Nephron (organoid): ENCODE measurements around the gene DNAJC11.
"Not testable (repeated sequence)": the region's sequence is repeated elsewhere in the genome, so short reads cannot be mapped to it uniquely, and the experiment has no call there.

Source experiments
- H3K27ac Mint-ChIP-seq, 3 experiments: 2 replicates each; pipeline ENCODE4 v1.8.0; 2020; ENCODE audit warnings: mixed read lengths in 3 of 3, mild to moderate bottlenecking in 2 of 3, moderate library complexity in 1 of 3
- H3K27me3 Mint-ChIP-seq: 2 replicates; pipeline ENCODE4 v1.8.0; 2021; ENCODE audit warnings: low read depth, mild to moderate bottlenecking, moderate library complexity, mixed read lengths
- H3K36me3 Mint-ChIP-seq: 2 replicates; pipeline ENCODE4 v1.8.0; 2020; ENCODE audit warnings: low read depth, mixed read lengths
- H3K4me1 Mint-ChIP-seq: 2 replicates; pipeline ENCODE4 v1.8.0; 2020; ENCODE audit warnings: mixed read lengths
- H3K4me3 Mint-ChIP-seq, 3 experiments: 2 replicates each; pipeline ENCODE4 v1.8.0; 2020; ENCODE audit warnings: mild to moderate bottlenecking in 3 of 3, mixed read lengths in 3 of 3, moderate library complexity in 2 of 3
- H3K9me3 Mint-ChIP-seq: 2 replicates; pipeline ENCODE4 v1.8.0; 2020; ENCODE audit warnings: mixed read lengths
- TF ChIP-seq, protein P1 (sequence below), 3 experiments: fragments of 200-600 bp; sonication (generic); IDR thresholded peaks; one replicate each; pipeline ENCODE4 v1.5.0; 2021; ENCODE audit warnings: antibody characterized with exemption in 3 of 3; ENCODE audit not compliant: unreplicated experiment in 3 of 3

Gene DNAJC11

DNA sequence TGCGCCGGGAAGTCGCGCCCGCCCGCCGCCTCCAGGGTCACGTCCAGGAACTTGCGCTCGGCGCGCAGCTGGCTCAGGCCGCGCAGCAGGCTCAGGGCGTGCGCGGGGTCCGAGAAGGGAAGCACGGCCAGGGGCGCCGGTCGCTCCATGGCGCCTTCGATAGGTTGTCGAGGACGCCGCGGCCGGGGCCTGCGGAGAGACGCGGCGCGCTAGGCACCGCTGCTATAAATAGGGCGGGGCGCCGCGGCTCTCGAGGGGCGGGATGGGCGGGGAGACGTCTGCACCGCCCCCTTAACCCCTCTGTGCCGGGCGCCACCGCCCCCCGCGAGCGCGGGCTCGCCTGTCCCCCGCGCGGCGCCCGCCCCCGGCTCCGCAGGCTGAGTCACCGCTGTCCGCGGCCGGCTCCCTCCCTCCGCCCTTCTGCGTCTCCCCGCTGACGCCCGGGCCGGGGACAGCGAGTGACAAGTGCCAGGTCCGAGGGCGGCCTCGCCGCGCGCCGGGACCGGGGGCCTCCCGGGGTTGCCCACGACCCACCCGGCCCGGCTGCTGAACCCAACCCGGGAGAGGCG lies 98.9 kb downstream of the DNAJC11 start, which contains the start of gene KLHL21:
TSS of gene KLHL21 (minus strand) at position 201 of the 569 bp plus-strand sequence. CDS start at position 149, 52 bp downstream.
- Mint-ChIP-seq H3K4me3 (peak within 1 kb of the TSS; percentile 92 to 98 (median 98)), H3K4me1 (peaks cover 41% of the 10 kb centered on the region), H3K9me3 (no peaks in the 10 kb centered on the region), H3K27ac (peak within 1 kb of the TSS; percentile 99 to 100 (median 100)), H3K36me3 (peaks cover 3% of the 10 kb centered on the region), H3K27me3 (no peaks in the 10 kb centered on the region)
- TF ChIP-seq, protein P1, sequence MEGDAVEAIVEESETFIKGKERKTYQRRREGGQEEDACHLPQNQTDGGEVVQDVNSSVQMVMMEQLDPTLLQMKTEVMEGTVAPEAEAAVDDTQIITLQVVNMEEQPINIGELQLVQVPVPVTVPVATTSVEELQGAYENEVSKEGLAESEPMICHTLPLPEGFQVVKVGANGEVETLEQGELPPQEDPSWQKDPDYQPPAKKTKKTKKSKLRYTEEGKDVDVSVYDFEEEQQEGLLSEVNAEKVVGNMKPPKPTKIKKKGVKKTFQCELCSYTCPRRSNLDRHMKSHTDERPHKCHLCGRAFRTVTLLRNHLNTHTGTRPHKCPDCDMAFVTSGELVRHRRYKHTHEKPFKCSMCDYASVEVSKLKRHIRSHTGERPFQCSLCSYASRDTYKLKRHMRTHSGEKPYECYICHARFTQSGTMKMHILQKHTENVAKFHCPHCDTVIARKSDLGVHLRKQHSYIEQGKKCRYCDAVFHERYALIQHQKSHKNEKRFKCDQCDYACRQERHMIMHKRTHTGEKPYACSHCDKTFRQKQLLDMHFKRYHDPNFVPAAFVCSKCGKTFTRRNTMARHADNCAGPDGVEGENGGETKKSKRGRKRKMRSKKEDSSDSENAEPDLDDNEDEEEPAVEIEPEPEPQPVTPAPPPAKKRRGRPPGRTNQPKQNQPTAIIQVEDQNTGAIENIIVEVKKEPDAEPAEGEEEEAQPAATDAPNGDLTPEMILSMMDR (IDR thresholded peaks at IDR 0.05; ENCODE audit: unreplicated experiment in 3 of 3): no peak

DNA sequence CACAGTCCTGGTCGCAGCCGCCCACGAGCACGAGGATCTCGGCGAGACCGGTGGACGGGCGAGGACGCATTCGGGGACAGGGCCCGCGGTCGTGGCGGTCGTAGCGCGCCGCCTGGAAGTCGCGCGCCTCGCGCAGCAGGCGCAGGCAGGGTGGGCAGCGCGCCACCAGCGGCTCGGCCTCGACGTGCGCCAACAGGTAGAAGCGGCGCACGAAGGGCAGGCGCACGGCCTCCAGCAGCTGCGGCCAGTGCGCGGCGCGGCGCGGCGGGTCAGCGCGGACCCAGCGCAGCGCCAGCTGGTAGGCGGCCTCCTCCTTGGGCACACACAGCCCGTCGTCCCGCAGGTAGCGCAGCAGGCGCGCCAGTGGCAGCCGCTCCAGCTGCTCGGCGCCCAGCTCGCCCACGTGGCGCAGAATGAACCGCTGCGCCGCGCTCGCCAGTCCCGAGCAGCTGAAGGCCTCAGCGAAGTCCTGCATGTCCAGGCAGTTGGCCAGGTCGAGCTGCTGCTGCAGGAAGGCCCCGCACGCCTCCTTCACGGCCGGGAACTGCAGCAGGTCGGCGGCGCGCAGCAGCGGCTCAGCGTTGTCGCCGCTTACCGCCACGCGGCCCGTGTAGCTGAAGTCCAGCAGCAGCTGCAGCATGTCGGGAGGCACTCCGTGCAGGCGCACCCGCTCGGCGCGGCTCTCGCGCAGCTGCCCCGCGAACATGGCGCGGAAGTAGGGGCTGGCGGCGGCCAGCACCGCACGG lies 99.5 kb downstream of the DNAJC11 start:
- H3K9me3 Mint-ChIP-seq: no peaks in the 10 kb centered on the region
- peaks cover 42% of the 10 kb centered on the region for H3K4me1 Mint-ChIP-seq

DNA sequence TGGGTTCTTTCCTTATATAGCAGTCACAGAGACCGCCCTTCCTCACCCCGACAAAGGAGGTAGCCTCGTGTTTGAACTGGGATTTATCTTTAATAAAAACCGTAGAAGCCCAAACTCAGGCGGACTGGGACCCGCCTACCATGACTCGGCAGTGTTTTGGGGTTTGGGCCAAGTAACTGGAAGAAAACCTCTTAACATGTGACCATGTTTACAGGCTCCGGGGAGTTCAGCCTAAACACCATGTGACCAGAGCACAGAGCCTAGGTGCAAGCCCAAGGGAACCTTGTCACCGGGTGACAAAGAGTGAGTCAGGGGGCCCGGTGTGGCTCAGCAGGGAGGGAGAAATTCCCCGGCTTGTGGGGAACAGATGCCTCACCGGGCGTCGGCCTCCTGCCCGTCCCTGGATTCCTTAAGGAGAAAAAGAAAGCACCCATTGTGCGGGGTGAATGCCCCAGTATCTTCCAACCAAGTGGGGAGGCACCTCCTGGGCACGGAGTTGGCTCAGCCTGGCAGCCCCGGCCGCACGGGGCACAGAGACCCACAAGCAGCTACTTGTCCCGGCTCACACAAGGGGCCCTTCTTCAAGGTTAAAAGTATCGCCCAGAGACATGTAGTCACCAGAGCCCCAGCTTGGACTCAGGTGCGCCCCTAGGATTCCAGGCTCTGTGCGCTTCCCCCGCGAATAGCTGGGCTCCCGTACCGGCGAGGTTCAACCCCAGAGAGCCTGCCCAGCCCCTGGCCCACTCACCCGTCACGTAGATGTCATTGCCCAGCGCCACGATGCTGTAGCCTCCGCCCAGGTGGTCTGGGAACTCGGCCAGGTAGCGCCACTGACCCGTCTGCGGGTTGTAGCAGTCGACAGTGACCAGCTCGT lies 100.3 kb downstream of the DNAJC11 start:
- peak overlapping the region; percentile 92 to 98 (median 98) for H3K4me3 Mint-ChIP-seq
- no peaks in the 10 kb centered on the region for H3K27me3 Mint-ChIP-seq
- H3K4me1 Mint-ChIP-seq: peaks cover 48% of the 10 kb centered on the region
- no peaks in the 10 kb centered on the region for H3K9me3 Mint-ChIP-seq
- peaks cover 12% of the 10 kb centered on the region for H3K36me3 Mint-ChIP-seq
- peak overlapping the region; percentile 81 to 97 (median 92) for H3K27ac Mint-ChIP-seq
- TF ChIP-seq, protein P1 (IDR thresholded peaks at IDR 0.05; ENCODE audit: unreplicated experiment in 3 of 3): no peak

More for the DNA sequence above, 99.5 kb downstream of the DNAJC11 start:
- Mint-ChIP-seq H3K27me3 (no peaks in the 10 kb centered on the region), H3K36me3 (peaks cover 7% of the 10 kb centered on the region), H3K27ac (peak overlapping the region in 2 of 3 experiments; percentile 81 to 97), H3K4me3 (peak overlapping the region; percentile 92 to 98 (median 98))
- TF ChIP-seq, protein P1 (IDR thresholded peaks at IDR 0.05; ENCODE audit: unreplicated experiment in 3 of 3): peak in 1 of 3 experiments; percentile 4

DNA sequence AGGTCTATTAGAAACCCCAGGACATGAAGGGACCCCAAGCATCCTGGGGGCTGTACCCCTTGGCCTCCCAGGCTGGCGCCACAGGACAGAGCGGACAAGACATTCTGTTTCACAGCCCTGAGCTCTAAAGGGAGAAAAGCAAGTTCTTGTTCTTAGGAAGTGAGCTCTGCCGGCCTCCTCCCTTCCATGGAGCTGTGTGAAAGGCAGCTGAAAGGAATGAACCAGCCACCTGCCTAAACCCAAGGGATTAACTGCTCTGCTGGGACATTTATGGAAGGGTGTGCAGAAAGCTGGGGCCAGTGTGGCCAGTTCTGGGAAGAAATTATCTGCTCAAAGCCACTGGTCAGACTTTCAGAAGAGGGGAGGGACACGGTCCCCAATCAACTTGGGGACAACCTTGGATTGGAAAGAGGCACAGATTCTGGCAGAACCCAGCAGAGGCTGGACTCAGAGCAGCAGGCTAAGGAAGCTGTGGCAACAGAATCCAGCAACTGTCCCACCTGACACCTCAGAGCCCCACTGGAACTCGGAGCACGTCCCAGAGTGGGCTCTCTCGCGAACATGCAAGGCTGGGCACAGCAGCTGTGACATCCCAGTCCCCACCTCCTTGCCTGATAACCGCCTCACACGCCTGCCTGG lies 101.1 kb downstream of the DNAJC11 start:
- Mint-ChIP-seq H3K36me3 (peaks cover 20% of the 10 kb centered on the region), H3K4me3 (peak overlapping the region; percentile 92 to 98 (median 98)), H3K4me1 (peaks cover 54% of the 10 kb centered on the region), H3K9me3 (no peaks in the 10 kb centered on the region), H3K27me3 (no peaks in the 10 kb centered on the region), H3K27ac (peak overlapping the region; percentile 81 to 97 (median 92))
- TF ChIP-seq, protein P1 (IDR thresholded peaks at IDR 0.05; ENCODE audit: unreplicated experiment in 3 of 3): no peak

DNA sequence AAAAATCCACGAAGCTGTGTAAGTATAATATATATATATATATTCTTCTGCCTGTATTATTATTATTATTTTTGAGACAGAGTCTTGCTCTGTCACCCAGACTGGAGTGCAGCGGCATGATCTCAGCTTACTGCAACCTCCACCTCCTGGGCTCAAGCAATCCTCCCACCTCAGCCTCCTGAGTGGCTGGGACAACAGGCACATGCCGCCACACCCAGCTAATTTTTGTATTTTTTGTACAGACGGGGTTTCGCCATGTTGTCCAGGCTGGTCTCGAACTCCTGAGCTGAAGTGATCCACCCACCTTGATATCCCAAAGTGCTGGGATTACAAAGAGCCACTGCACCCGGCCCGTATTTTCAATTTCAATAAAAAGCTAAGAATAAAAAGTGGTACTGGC lies 101.6 kb downstream of the DNAJC11 start:
- not testable (repeated sequence) for H3K27me3 Mint-ChIP-seq, H3K9me3 Mint-ChIP-seq
- H3K36me3 Mint-ChIP-seq: peaks cover 25% of the 10 kb centered on the region
- H3K4me1 Mint-ChIP-seq: peaks cover 50% of the 10 kb centered on the region
- peak overlapping the region in 2 of 3 experiments; percentile 92 to 97 for H3K27ac Mint-ChIP-seq
- peak overlapping the region; percentile 92 to 98 (median 98) for H3K4me3 Mint-ChIP-seq
